Tibial artery (tissue), 4 donors: Measurements from ENCODE around the gene BSDC1.

Experiments
- DNase-seq, 2 donors: peaks; one replicate each; pipeline ENCODE4 v3.0.0-alpha.2; 2019
- H3K27ac ChIP-seq, 2 donors: fragments of 200-600 bp; sonication (generic) in 1 of 2; 1 replicate in 1 of 2; 2 replicates in 1 of 2; pipeline ENCODE4 v1.5.1; 2018 to 2019; ENCODE audit warnings: mild to moderate bottlenecking in 1 of 2
- H3K27me3 ChIP-seq, 2 donors: fragments of 200-600 bp; sonication (generic) in 1 of 2; one replicate each; pipeline versions ENCODE4 v1.5.1 to v1.6.0; 2016 to 2019
- H3K36me3 ChIP-seq, 3 donors: fragments of 200-600 bp; sonication (generic) in 2 of 3; one replicate each; pipeline ENCODE4 v1.5.1; 2016 to 2019; ENCODE audit warnings: mild to moderate bottlenecking in 2 of 3
- H3K4me1 ChIP-seq, 4 donors: fragments of 200-600 bp; sonication (generic) in 2 of 4; 1 replicate in 3 of 4; 2 replicates in 1 of 4; pipeline ENCODE4 v1.5.1; 2016 to 2019
- H3K4me3 ChIP-seq, 2 donors: fragments of 200-600 bp; sonication (generic) in 1 of 2; 1 replicate in 1 of 2; 2 replicates in 1 of 2; pipeline ENCODE4 v1.5.1; 2018 to 2019; ENCODE audit warnings: mild to moderate bottlenecking in 2 of 2
- H3K9me3 ChIP-seq, 3 donors: fragments of 200-600 bp; sonication (generic) in 1 of 3; one replicate each; pipeline ENCODE4 v1.5.1; 2016 to 2019
- CTCF ChIP-seq, 2 experiments: fragments of 200-600 bp in 1 of 2; fragments of 450-650 bp in 1 of 2; IDR thresholded peaks; one replicate each; pipeline ENCODE4 v1.5.1; 2017 to 2019; ENCODE audit warnings: antibody characterized with exemption in 2 of 2, mild to moderate bottlenecking in 1 of 2, moderate library complexity in 1 of 2
- intact Hi-C: fragments of 100-400 bp; cut with DNase I; formaldehyde crosslinking; loops from one replicate; pipeline ENCODE4 v1.15.0; 2023; ENCODE audit warnings: low total_unique reads

BSDC1 gene

GRCh38 chr1:32346532-32347157, 47.6 kb downstream of the BSDC1 start:
- no peaks in the 10 kb centered on the region for H3K36me3 ChIP-seq
- no peaks in the 10 kb centered on the region for H3K27me3 ChIP-seq
- H3K4me1 ChIP-seq: peaks cover 0 to 9% (median 0%) of the 10 kb centered on the region in 4 donors
- no peak for TF ChIP-seq CTCF (IDR thresholded peaks at IDR 0.05)
- DNase-seq: no peak
- H3K9me3 ChIP-seq: no peaks in the 10 kb centered on the region
- H3K4me3 ChIP-seq: no peak overlapping the region
- H3K27ac ChIP-seq: no peak overlapping the region
- intact Hi-C loops: no loop called here

GRCh38 chr1:32345289-32345827, 48.9 kb downstream of the BSDC1 start:
- H3K36me3 ChIP-seq: no peaks in the 10 kb centered on the region
- H3K27ac ChIP-seq: no peak overlapping the region
- H3K4me3 ChIP-seq: no peak overlapping the region
- H3K9me3 ChIP-seq: no peaks in the 10 kb centered on the region
- no peak for DNase-seq
- H3K27me3 ChIP-seq: no peaks in the 10 kb centered on the region
- intact Hi-C loops: no loop called here
- peaks cover 0 to 4% (median 0%) of the 10 kb centered on the region in 4 donors for H3K4me1 ChIP-seq
- TF ChIP-seq CTCF (IDR thresholded peaks at IDR 0.05): no peak

DNA sequence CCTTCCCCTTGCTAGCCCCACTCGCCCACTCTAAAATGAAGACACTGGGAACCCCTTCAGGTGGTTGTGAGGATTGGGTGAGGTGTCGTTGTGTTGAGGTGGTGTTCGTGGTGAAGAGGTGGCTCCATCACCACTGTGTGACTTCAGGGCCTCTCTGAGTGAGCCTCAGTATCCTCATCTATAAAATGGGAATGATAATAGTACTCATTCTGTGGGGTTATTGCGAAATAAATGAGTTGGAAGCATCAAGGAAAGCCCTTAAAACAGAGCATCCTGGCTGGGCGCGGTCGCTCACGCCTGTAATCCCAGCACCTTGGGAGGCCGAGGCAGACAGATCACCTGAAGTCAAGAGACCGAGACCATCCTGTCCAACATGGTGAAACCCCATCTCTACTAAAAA, 51.5 kb downstream of the BSDC1 start:
- intact Hi-C loops: no loop called here
- Histone ChIP-seq H3K4me3 (no peak overlapping the region), H3K9me3 (no peaks in the 10 kb centered on the region), H3K4me1 (peaks cover 0 to 9% (median 0%) of the 10 kb centered on the region in 4 donors), H3K27ac (no peak overlapping the region), H3K27me3 (no peaks in the 10 kb centered on the region), H3K36me3 (no peaks in the 10 kb centered on the region)
- no peak for DNase-seq
- TF ChIP-seq CTCF (IDR thresholded peaks at IDR 0.05): no peak

DNA sequence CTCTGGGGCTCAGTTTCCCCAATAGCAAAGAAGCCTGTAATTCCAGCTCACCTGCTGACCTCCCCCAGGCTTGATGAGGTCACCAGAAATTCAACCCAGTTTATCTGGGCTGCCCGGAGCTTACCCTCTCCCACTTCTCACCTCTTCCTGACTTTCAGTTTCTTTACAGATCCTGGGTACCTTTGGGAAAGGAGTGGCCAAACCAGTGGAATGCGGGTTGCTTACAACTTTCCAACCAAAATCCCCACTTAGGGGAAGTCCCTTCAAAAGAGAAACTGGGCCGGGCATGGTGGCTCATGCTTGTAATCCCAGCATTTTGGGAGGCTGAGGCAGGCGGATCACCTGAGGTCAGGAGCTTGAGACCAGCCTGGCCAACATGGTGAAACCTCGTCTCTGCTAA, 52.3 kb downstream of the BSDC1 start:
- Histone ChIP-seq H3K27ac (no peak overlapping the region), H3K4me3 (no peak overlapping the region), H3K27me3 (no peaks in the 10 kb centered on the region), H3K36me3 (no peaks in the 10 kb centered on the region), H3K4me1 (peaks cover 0 to 15% (median 0%) of the 10 kb centered on the region in 4 donors), H3K9me3 (no peaks in the 10 kb centered on the region)
- DNase-seq: no peak
- no peak for TF ChIP-seq CTCF (IDR thresholded peaks at IDR 0.05)
- intact Hi-C loops: no loop called here

- no peaks in the 10 kb centered on the region for H3K27me3 ChIP-seq
- intact Hi-C loops: no loop called here
- H3K27ac ChIP-seq: no peak overlapping the region
- no peak overlapping the region for H3K4me3 ChIP-seq
- no peaks in the 10 kb centered on the region for H3K9me3 ChIP-seq
- DNase-seq: no peak
- peaks cover 0 to 22% (median 4%) of the 10 kb centered on the region in 4 donors for H3K4me1 ChIP-seq
- no peaks in the 10 kb centered on the region for H3K36me3 ChIP-seq
- no peak for TF ChIP-seq CTCF (IDR thresholded peaks at IDR 0.05)
Observed at GRCh38 chr1:32341186-32341757, 53.0 kb downstream of the BSDC1 start.
